Cardiac muscle cell (in vitro differentiated cells and primary cell): ENCODE measurements around the gene IRAK2. TPM values are rescaled to one million over a fixed set of nuclear protein-coding genes. Genes with fewer than 3 reads are reported as not detected.

Experiments used
- DNase-seq, 2 donors: peaks; one replicate each; pipeline versions ENCODE4 v3.0.0 to v3.0.0-alpha.2; 2010 to 2017; ENCODE audit warnings: low read depth in 1 of 2, low spot score in 1 of 2
- H3K27ac ChIP-seq: fragments of 200-600 bp; sonication (generic); 2 replicates; pipeline ENCODE4 v1.5.1; 2016
- H3K27me3 ChIP-seq: fragments of 200-600 bp; sonication (generic); 2 replicates; pipeline ENCODE4 v1.6.0; 2016; ENCODE audit warnings: control low read depth
- H3K36me3 ChIP-seq: fragments of 200-600 bp; sonication (generic); 2 replicates; pipeline ENCODE4 v1.5.1; 2016; ENCODE audit warnings: control low read depth
- H3K4me1 ChIP-seq: fragments of 200-600 bp; sonication (generic); 2 replicates; pipeline ENCODE4 v1.8.1; 2017; ENCODE audit warnings: low read depth, mild to moderate bottlenecking, mixed run types
- H3K4me3 ChIP-seq: fragments of 200-600 bp; sonication (generic); 2 replicates; pipeline ENCODE4 v1.5.1; 2016; ENCODE audit warnings: mild to moderate bottlenecking
- H3K9me3 ChIP-seq: fragments of 200-600 bp; sonication (generic); 2 replicates; pipeline ENCODE4 v1.5.1; 2017; ENCODE audit warnings: low read depth, mild to moderate bottlenecking, control low read depth
- CTCF ChIP-seq: IDR thresholded peaks from 2 replicates; pipeline ENCODE4 v1.5.1; 2012; ENCODE audit warnings: low read depth, mild to moderate bottlenecking, low read length
- polyA plus RNA-seq: library from polyadenylated mRNA; unstranded; fragments of >200 nt; fragmentation: Nextera tagmentation; extraction: Ambion mirVana; gene quantifications from 2 replicates; pipeline ENCODE4 v1.2.1, GENCODE V29; 2016
- total RNA-seq: library from RNA; depleted of rRNA; stranded (reverse); fragments of >200 nt; gene quantifications from 2 replicates; pipeline ENCODE4 v1.2.3, GENCODE V29; 2016

Gene IRAK2
- total and polyA plus RNA-seq, 2 experiments from 2014 or later: 1.1 to 2.1 TPM

- TF ChIP-seq CTCF: no peak
- Histone ChIP-seq H3K27me3 (no peaks in the 10 kb centered on the region), H3K27ac (no peak overlapping the region), H3K4me3 (no peak overlapping the region), H3K36me3 (peaks cover 3% of the 10 kb centered on the region), H3K9me3 (no peaks in the 10 kb centered on the region), H3K4me1 (peaks cover 8% of the 10 kb centered on the region)
- no peak for DNase-seq
These were observed 112.5 kb downstream of the IRAK2 start for GRCh38 chr3:10277115-10277625.

- no peak overlapping the region for H3K27ac ChIP-seq
- peaks cover 11% of the 10 kb centered on the region for H3K36me3 ChIP-seq
- no peak for DNase-seq
These were observed 113.8 kb downstream of the IRAK2 start for GRCh38 chr3:10278501-10278900.

GRCh38 chr3:10279384-10280176, 114.9 kb downstream of the IRAK2 start:
- no peak for TF ChIP-seq CTCF
- H3K36me3 ChIP-seq: peaks cover 12% of the 10 kb centered on the region
- no peak overlapping the region for H3K27ac ChIP-seq
- H3K4me1 ChIP-seq: peaks cover 2% of the 10 kb centered on the region
- H3K9me3 ChIP-seq: no peaks in the 10 kb centered on the region
- DNase-seq: no peak
- no peaks in the 10 kb centered on the region for H3K27me3 ChIP-seq
- no peak overlapping the region for H3K4me3 ChIP-seq

More at GRCh38 chr3:10278501-10278900, 113.8 kb downstream of the IRAK2 start:
- no peaks in the 10 kb centered on the region for H3K27me3 ChIP-seq
- H3K9me3 ChIP-seq: no peaks in the 10 kb centered on the region
- H3K4me1 ChIP-seq: peaks cover 8% of the 10 kb centered on the region
- H3K4me3 ChIP-seq: no peak overlapping the region
- no peak for TF ChIP-seq CTCF

GRCh38 chr3:10280177-10280529, 115.4 kb downstream of the IRAK2 start:
- Histone ChIP-seq H3K4me3 (no peak overlapping the region), H3K27ac (no peak overlapping the region), H3K9me3 (no peaks in the 10 kb centered on the region), H3K36me3 (peaks cover 12% of the 10 kb centered on the region), H3K4me1 (no peaks in the 10 kb centered on the region), H3K27me3 (no peaks in the 10 kb centered on the region)
- no peak for DNase-seq
- peak; percentile 19 for TF ChIP-seq CTCF

- no peaks in the 10 kb centered on the region for H3K27me3 ChIP-seq
- DNase-seq: no peak
- no peaks in the 10 kb centered on the region for H3K4me1 ChIP-seq
- no peak overlapping the region for H3K4me3 ChIP-seq
- H3K36me3 ChIP-seq: peaks cover 12% of the 10 kb centered on the region
- H3K9me3 ChIP-seq: no peaks in the 10 kb centered on the region
- TF ChIP-seq CTCF: no peak
- no peak overlapping the region for H3K27ac ChIP-seq
These were observed 115.9 kb downstream of the IRAK2 start for GRCh38 chr3:10280571-10280970.
